Fibroblast of pulmonary artery (primary cell): ENCODE measurements around the gene CLDND2.

ENCODE experiments used
- DNase-seq: peaks from one replicate; pipeline ENCODE4 v3.0.0-alpha.2; 2010; ENCODE audit warnings: low read depth
- H3K4me3 ChIP-seq: replicated peaks from 2 replicates; pipeline ENCODE4 v1.5.1; 2011; ENCODE audit warnings: low read depth, mild to moderate bottlenecking, control low read depth, low read length, moderate library complexity
- CTCF ChIP-seq: IDR thresholded peaks from 2 replicates; pipeline ENCODE4 v1.5.1; 2011; ENCODE audit warnings: mild to moderate bottlenecking, control low read depth, low read length, inconsistent platforms; ENCODE audit errors: missing control alignments

Gene CLDND2

GRCh38 chr19:51367565-51368365 is 1.0 kb downstream of the CLDND2 start:
- peak; percentile 99 for DNase-seq
- no peak for TF ChIP-seq CTCF
- H3K4me3 ChIP-seq, result peak overlapping the region; percentile 80

GRCh38 chr19:51367255-51367564 is 1.6 kb downstream of the CLDND2 start:
- no peak for TF ChIP-seq CTCF
- H3K4me3 ChIP-seq, result peak overlapping the region; percentile 80
- DNase-seq, result no peak

GRCh38 chr19:51366389-51367254 is 2.2 kb downstream of the CLDND2 start:
- H3K4me3 ChIP-seq, result peak overlapping the region; percentile 80
- peak; percentile 98 for DNase-seq

GRCh38 chr19:51365965-51366388 is 2.8 kb downstream of the CLDND2 start, which contains the start of gene ETFB:
ETFB (minus strand) TSS chr19:51366388; CDS start chr19:51366326, 62 bp downstream.
- DNase-seq, result no peak
- peak within 1 kb of the TSS; percentile 80 for H3K4me3 ChIP-seq
- no peak for TF ChIP-seq CTCF

More at GRCh38 chr19:51366389-51367254, 2.2 kb downstream of the CLDND2 start:
- no peak for TF ChIP-seq CTCF

- TF ChIP-seq CTCF, result peak; percentile 11
- DNase-seq, result peak; percentile 57
Measured at GRCh38 chr19:51365211-51365964, 3.4 kb downstream of the CLDND2 start.

GRCh38 chr19:51364200-51365106 is 4.3 kb downstream of the CLDND2 start:
- no peak overlapping the region for H3K4me3 ChIP-seq
- TF ChIP-seq CTCF, result no peak
- DNase-seq, result no peak

More at GRCh38 chr19:51365211-51365964, 3.4 kb downstream of the CLDND2 start:
- peak overlapping the region; percentile 80 for H3K4me3 ChIP-seq
